HepG2 (cell line): ENCODE data around the gene PFKP. TPM values are rescaled to one million over a fixed set of nuclear protein-coding genes. Genes with fewer than 3 reads are reported as not detected.

Experiments
- ATAC-seq: fragments of 200-7000 bp; cut with Tn5 transposase; 3 replicates; pipeline ENCODE4 v1.9.1; 2020; ENCODE audit warnings: mild to moderate bottlenecking, moderate library complexity
- BruUV-seq: library from RNA; stranded (reverse); fragments of 400-500 nt; replicated peaks from 2 replicates; lab custom pipeline; 2021; lab: Mats Ljungman, UMichigan
- CTCF ChIA-PET: fragments of 300-600 bp; formaldehyde crosslinking; extraction: SDS; loops from one replicate; lab custom pipeline; 2021; ENCODE audit warnings: low total read pairs, inconsistent platforms, low intra/inter-chr PET ratio; lab: Yijun Ruan, JAX
- POLR2A ChIA-PET: fragments of 350-600 bp; sonication (Branson Sonifier 250); formaldehyde crosslinking; loops from one replicate; lab custom pipeline; 2020; ENCODE audit warnings: antibody characterized with exemption, inconsistent platforms; lab: Yijun Ruan, JAX
- DNase-seq: peaks from one replicate; pipeline ENCODE4 v3.0.0-alpha.2; 2015; ENCODE audit warnings: low spot score
- FAIRE-seq: peaks from 3 replicates; lab custom pipeline; 2011; peaks lifted over from hg19 to GRCh38; lab: Jason Lieb, UNC
- H2AFZ ChIP-seq: one replicate; pipeline ENCODE4 v1.6.1; 2011; ENCODE audit warnings: low read length, inconsistent platforms
- H3K27ac ChIP-seq: fragments of 300-600 bp; 3 replicates; pipeline ENCODE4 v1.8.0; 2011; ENCODE audit warnings: mixed run types, mild to moderate bottlenecking, mixed read lengths, low read length, inconsistent platforms; ENCODE audit not compliant: insufficient read depth; ENCODE audit errors: extremely low read length
- H3K27me3 ChIP-seq, 2 experiments: fragments of 200-600 bp in 1 of 2; 2 replicates in 1 of 2; 3 replicates in 1 of 2; pipeline versions ENCODE4 v1.6.0 to v1.8.0; 2011; ENCODE audit warnings: low read length in 2 of 2, mild to moderate bottlenecking in 2 of 2, moderate library complexity in 2 of 2, inconsistent platforms in 1 of 2; ENCODE audit not compliant: insufficient read depth in 2 of 2, control insufficient read depth in 1 of 2
- H3K36me3 ChIP-seq, 2 experiments: fragments of 200-600 bp in 1 of 2; replicated peaks in 1 of 2; 2 replicates in 1 of 2; 3 replicates in 1 of 2; pipeline versions ENCODE4 v1.5.1 to v1.8.0; 2011; ENCODE audit warnings: low read length in 2 of 2, inconsistent platforms in 1 of 2; ENCODE audit not compliant: insufficient read depth in 2 of 2, control insufficient read depth in 1 of 2
- H3K4me1 ChIP-seq: 2 replicates; pipeline ENCODE4 v1.5.1; 2012; ENCODE audit warnings: low read length, inconsistent platforms; ENCODE audit not compliant: insufficient read depth
- H3K4me2 ChIP-seq: 2 replicates; pipeline ENCODE4 v1.6.0; 2011; ENCODE audit warnings: low read depth, low read length, inconsistent platforms
- H3K4me3 ChIP-seq, 3 experiments: fragments of 200-600 bp in 1 of 3; sonication (generic), shearing (Covaris generic) in 1 of 3; replicated peaks in 1 of 3; 2 replicates each; pipeline ENCODE4 v1.5.1; 2011 to 2016; ENCODE audit warnings: low read length in 3 of 3, inconsistent platforms in 2 of 3, low read depth in 2 of 3, mild to moderate bottlenecking in 2 of 3, control low read depth in 1 of 3, mixed read lengths in 1 of 3; ENCODE audit not compliant: insufficient read depth in 1 of 3
- H3K79me2 ChIP-seq: one replicate; pipeline ENCODE4 v1.6.1; 2011; ENCODE audit warnings: low read length, inconsistent platforms; ENCODE audit not compliant: insufficient read depth
- H3K9ac ChIP-seq: 2 replicates; pipeline ENCODE4 v1.6.0; 2011; ENCODE audit warnings: mild to moderate bottlenecking, low read depth, low read length, inconsistent platforms; ENCODE audit not compliant: insufficient read depth
- H3K9me3 ChIP-seq: 2 replicates; pipeline ENCODE4 v1.5.1; 2012; ENCODE audit warnings: mild to moderate bottlenecking, low read length
- H4K20me1 ChIP-seq: 2 replicates; pipeline ENCODE4 v1.6.0; 2011; ENCODE audit warnings: inconsistent platforms, mild to moderate bottlenecking, low read length, moderate library complexity; ENCODE audit not compliant: insufficient read depth
- ARID3A ChIP-seq: IDR thresholded peaks from 2 replicates; pipeline ENCODE4 v1.6.1; 2012; ENCODE audit warnings: low read depth, low read length, improper control_type of control experiment
- CENPX ChIP-seq: sonication (generic); formaldehyde crosslinking; IDR thresholded peaks from 2 replicates; pipeline ENCODE4 v1.9.0; 2021; ENCODE audit warnings: mild to moderate bottlenecking, missing genetic modification reagents, moderate library complexity
- ESRRA ChIP-seq: sonication (generic); formaldehyde crosslinking; IDR thresholded peaks from 2 replicates; pipeline ENCODE4 v1.5.1; 2020; ENCODE audit warnings: mild to moderate bottlenecking, low read depth, missing genetic modification reagents
- HMG20A ChIP-seq: IDR thresholded peaks from 2 replicates; pipeline ENCODE4 v1.6.1; 2016; ENCODE audit warnings: borderline replicate concordance
- IKZF1 ChIP-seq: fragments of 450-650 bp; IDR thresholded peaks from 2 replicates; pipeline ENCODE4 v1.7.1; 2016
- KDM4B ChIP-seq: sonication (generic); formaldehyde crosslinking; IDR thresholded peaks from 2 replicates; pipeline ENCODE4 v1.4.0; 2020; ENCODE audit warnings: missing genetic modification reagents
- KDM5A ChIP-seq: fragments of 200-600 bp; sonication (generic); IDR thresholded peaks from 2 replicates; pipeline ENCODE4 v1.7.0; 2018; ENCODE audit warnings: antibody characterized with exemption, mild to moderate bottlenecking, low read length, borderline replicate concordance
- SOX13 ChIP-seq, 3 experiments: fragments of 450-650 bp in 1 of 3; sonication (generic) in 1 of 3; formaldehyde crosslinking in 1 of 3; IDR thresholded peaks in 2 of 3; conservative IDR thresholded peaks in 1 of 3; 2 replicates each; pipeline versions ENCODE4 v1.5.0 to v1.6.1; 2016 to 2020; ENCODE audit warnings: antibody characterized with exemption in 1 of 3, mild to moderate bottlenecking in 1 of 3, missing compliant biosample characterization in 1 of 3, missing genetic modification reagents in 1 of 3, moderate library complexity in 1 of 3
- SPEN ChIP-seq: sonication (generic); formaldehyde crosslinking; IDR thresholded peaks from 2 replicates; pipeline ENCODE4 v1.5.1; 2020; ENCODE audit warnings: low read depth, mild to moderate bottlenecking, missing genetic modification reagents
- TEAD2 ChIP-seq: sonication (generic); formaldehyde crosslinking; IDR thresholded peaks from 2 replicates; pipeline ENCODE4 v1.9.0; 2021; ENCODE audit warnings: missing genetic modification reagents
- TRAFD1 ChIP-seq: sonication (generic); formaldehyde crosslinking; IDR thresholded peaks from 2 replicates; pipeline ENCODE4 v1.5.1; 2020; ENCODE audit warnings: missing genetic modification reagents, mild to moderate bottlenecking, borderline replicate concordance
- YEATS2 ChIP-seq: sonication (generic); formaldehyde crosslinking; IDR thresholded peaks from 2 replicates; pipeline ENCODE4 v1.4.0; 2020; ENCODE audit warnings: missing genetic modification reagents, borderline replicate concordance
- YY1 ChIP-seq: IDR thresholded peaks from 2 replicates; pipeline ENCODE4 v1.6.1; 2011; ENCODE audit warnings: low read length, low read depth, moderate library complexity, mild to moderate bottlenecking; ENCODE audit not compliant: insufficient read depth, insufficient replicate concordance
- ZBTB7A ChIP-seq: sonication (generic); formaldehyde crosslinking; IDR thresholded peaks from 2 replicates; pipeline ENCODE4 v1.8.0; 2022; ENCODE audit warnings: mild to moderate bottlenecking, missing genetic modification reagents
- ZNF121 ChIP-seq: sonication (generic); formaldehyde crosslinking; IDR thresholded peaks from 2 replicates; pipeline ENCODE4 v1.5.0; 2020; ENCODE audit warnings: mild to moderate bottlenecking, missing genetic modification reagents
- ZNF251 ChIP-seq: sonication (generic); formaldehyde crosslinking; IDR thresholded peaks from 2 replicates; pipeline ENCODE4 v1.9.0; 2021; ENCODE audit warnings: mild to moderate bottlenecking, missing genetic modification reagents
- ZNF572 ChIP-seq: sonication (generic); formaldehyde crosslinking; IDR thresholded peaks from 2 replicates; pipeline ENCODE4 v1.5.1; 2020; ENCODE audit warnings: mild to moderate bottlenecking, missing genetic modification reagents
- ZNF770 ChIP-seq: sonication (generic); formaldehyde crosslinking; IDR thresholded peaks from 2 replicates; pipeline ENCODE4 v1.5.0; 2020; ENCODE audit warnings: mild to moderate bottlenecking, missing genetic modification reagents
- WGBS: methylation state at CpG from one replicate; pipeline ENCODE4 v1.1.6; 2017; ENCODE audit warnings: low lambda C conversion rate; 5-methylcytosine and 5-hydroxymethylcytosine counted together
- in situ Hi-C: cut with HindIII; loops from 2 replicates; pipeline ENCODE4 v1.10.0; 2017; ENCODE audit warnings: low pct_unique_long_range_greater_than_20kb; ENCODE audit not compliant: extremely low pct_ligation_motif_present
- intact Hi-C: fragments of 100-400 bp; cut with micrococcal nuclease; formaldehyde crosslinking; loops from one replicate; pipeline ENCODE4 v1.10.0; 2022; ENCODE audit not compliant: unreplicated experiment
- polyA plus RNA-seq, 8 experiments: library from polyadenylated mRNA; depleted of rRNA in 3 of 8; stranded (reverse) in 7 of 8; unstranded in 1 of 8; fragments of >200 nt; fragmentation: Illumina TruSeq in 4 of 8; extraction: Trizol in 4 of 8; gene quantifications; 2 replicates each; pipeline versions ENCODE4 v1.2.1 to v1.2.3, GENCODE V29; 2011 to 2016; ENCODE audit warnings: low read depth in 4 of 8, missing spikeins in 1 of 8, mixed read lengths in 1 of 8; ENCODE audit not compliant: insufficient read depth in 1 of 8
- total RNA-seq, 5 experiments: library from RNA; depleted of rRNA; stranded (reverse); fragments of >200 nt; fragmentation: Illumina TruSeq; extraction: Trizol; gene quantifications; 2 replicates each; pipeline ENCODE4 v1.2.3, GENCODE V29; 2016; ENCODE audit warnings: low read depth in 1 of 5

The PFKP gene
- total and polyA plus RNA-seq, 2 of the 13 experiments (the other 11 are each of a cell fraction or from before 2014, with no cell fraction given): 0.80 to 2.4 TPM

GRCh38 chr10:3131098-3131497, 63.8 kb downstream of the PFKP start (continued):
- no peak for TF ChIP-seq SOX13 (IDR thresholded peaks at IDR 0.05)
- TF ChIP-seq SOX13 (CRISPR knock-in tag; conservative IDR thresholded peaks at IDR 0.05 in 1 of 2, IDR thresholded peaks at IDR 0.05 in 1 of 2): no peak
- no peak for TF ChIP-seq HMG20A (CRISPR knock-in tag)
- no peak for TF ChIP-seq IKZF1
- TF ChIP-seq KDM5A: no peak
- no peak for TF ChIP-seq YEATS2
- no peak for TF ChIP-seq ARID3A
- no peak for TF ChIP-seq TRAFD1

- WGBS: 91% methylated on average over 17 of the region's 22 CpGs
- H3K36me3 ChIP-seq: peaks cover 1 to 4% of the 10 kb centered on the region in 2 experiments; a peak in 2 of 5 replicates
- H2AFZ ChIP-seq: no peak overlapping the region
- BruUV-seq: no TSS peak
- ChIA-PET CTCF (no interaction called here), POLR2A (no interaction called here)
- DNase-seq: no peak
- H3K27ac ChIP-seq: no peak overlapping the region
- no peak overlapping the region for H3K4me3 ChIP-seq
- H3K9ac ChIP-seq: no peak overlapping the region
- in situ Hi-C loops: no loop called here
- H3K4me1 ChIP-seq: no peaks in the 10 kb centered on the region
- no peak for ATAC-seq
- FAIRE-seq: no peak
- no peaks in the 10 kb centered on the region for H3K27me3 ChIP-seq
- H3K9me3 ChIP-seq: no peaks in the 10 kb centered on the region
- H4K20me1 ChIP-seq: no peaks in the 10 kb centered on the region
- intact Hi-C loops: no loop called here
- no peaks in the 10 kb centered on the region for H3K79me2 ChIP-seq
- H3K4me2 ChIP-seq: no peak overlapping the region
- no peak for TF ChIP-seq ESRRA
- TF ChIP-seq YY1: no peak
- no peak for TF ChIP-seq ZNF251 (CRISPR knock-in tag)
- TF ChIP-seq ZNF121 (CRISPR knock-in tag): no peak
- no peak for TF ChIP-seq TEAD2 (CRISPR knock-in tag)
- TF ChIP-seq ZNF770 (CRISPR knock-in tag): no peak
- TF ChIP-seq ZBTB7A (CRISPR knock-in tag): no peak
- TF ChIP-seq SPEN (CRISPR knock-in tag): no peak
- no peak for TF ChIP-seq ZNF572 (CRISPR knock-in tag)
- no peak for TF ChIP-seq CENPX (CRISPR knock-in tag)
- no peak for TF ChIP-seq KDM4B (CRISPR knock-in tag)
Measured at GRCh38 chr10:3132036-3133025, 65.0 kb downstream of the PFKP start.
